Stimulated activated CD8-positive, alpha-beta memory T cell treated with anti-CD3 and anti-CD28 coated beads, Interleukin-7, amount 100 ng/mL, for 48 hours (primary cell): ENCODE data around the gene PTPRG.

ENCODE experiments used
- DNase-seq, 2 donors: peaks; one replicate each; pipeline ENCODE4 v3.0.0-alpha.2; 2020; ENCODE audit warnings: low read depth in 1 of 2; ENCODE audit errors: extremely low read depth in 1 of 2

Gene PTPRG

GRCh38 chr3:62167566-62168262 lies 606.3 kb downstream of the PTPRG start:
- DNase-seq = no peak

DNA sequence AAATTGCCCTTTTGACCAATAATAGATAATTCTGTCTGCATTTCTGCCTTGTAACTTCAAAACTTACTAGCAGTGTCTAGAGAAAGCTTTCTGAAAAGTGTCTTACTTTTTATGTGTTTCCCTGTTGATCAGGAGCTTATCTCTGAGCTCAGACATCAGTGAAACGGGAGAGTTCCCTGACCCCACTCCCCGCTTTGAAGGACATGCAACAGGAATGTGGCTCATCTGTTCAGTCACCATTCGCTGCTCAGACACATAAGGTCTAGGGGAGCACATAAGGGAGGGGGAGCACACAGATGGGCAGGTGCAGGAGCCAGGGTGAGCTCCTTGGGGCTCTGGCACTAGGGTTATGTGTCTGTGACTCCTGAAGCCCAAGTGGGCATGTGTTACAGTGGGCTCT lies 607.0 kb downstream of the PTPRG start:
- DNase-seq = no peak

GRCh38 chr3:62169906-62170660 lies 608.7 kb downstream of the PTPRG start:
- DNase-seq = no peak

- no peak for DNase-seq
These were observed 610.4 kb downstream of the PTPRG start for GRCh38 chr3:62171789-62172188.

DNA sequence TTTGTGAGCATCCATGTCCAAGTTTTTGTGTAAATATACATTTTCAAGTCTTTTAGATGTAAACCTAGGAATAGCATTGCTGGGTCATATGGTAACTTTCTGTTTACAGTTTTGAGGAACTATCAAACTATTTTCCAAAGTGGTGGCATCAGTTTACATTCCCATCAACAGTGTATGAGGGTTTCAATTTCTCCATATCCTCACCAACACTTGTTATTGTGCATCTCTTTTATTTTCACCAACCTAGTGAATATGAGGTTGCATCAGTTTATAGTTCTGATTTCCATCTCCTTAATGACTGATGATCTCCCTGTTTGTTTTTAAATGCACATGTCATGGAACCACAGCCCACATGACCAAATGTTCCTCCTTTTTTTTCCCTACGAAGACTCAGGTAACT lies 610.8 kb downstream of the PTPRG start:
- no peak for DNase-seq

DNA sequence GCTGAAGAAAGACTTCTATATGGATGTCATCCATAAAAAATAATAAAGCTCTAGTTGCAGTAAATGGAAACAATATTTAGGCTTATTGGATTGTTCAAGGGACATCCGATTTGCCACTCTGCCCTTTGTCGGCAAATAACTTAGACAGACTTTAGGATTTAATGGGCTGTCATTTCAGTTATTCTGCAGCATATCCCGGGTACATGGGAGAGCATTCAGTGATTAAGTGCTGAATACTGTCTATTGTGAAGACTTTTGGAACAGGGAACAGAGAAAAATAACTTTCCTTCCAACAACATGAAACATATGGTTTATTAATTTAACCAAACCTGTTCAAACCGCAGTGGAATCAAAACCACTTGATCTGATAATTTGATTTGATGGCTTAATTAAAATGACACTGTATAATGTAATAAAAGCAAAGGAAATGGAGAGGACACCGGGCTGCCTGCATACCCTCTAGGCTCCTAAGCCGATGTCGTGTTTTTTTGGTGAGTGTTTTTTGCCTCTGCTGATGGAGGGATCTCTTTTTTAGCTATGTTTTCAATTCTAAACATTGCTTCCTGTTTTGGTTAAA lies 612.7 kb downstream of the PTPRG start:
- DNase-seq = no peak

- no peak for DNase-seq
These were observed 613.8 kb downstream of the PTPRG start for GRCh38 chr3:62175161-62175560.

- DNase-seq = no peak
These were observed 616.7 kb downstream of the PTPRG start for GRCh38 chr3:62178032-62178431.

DNA sequence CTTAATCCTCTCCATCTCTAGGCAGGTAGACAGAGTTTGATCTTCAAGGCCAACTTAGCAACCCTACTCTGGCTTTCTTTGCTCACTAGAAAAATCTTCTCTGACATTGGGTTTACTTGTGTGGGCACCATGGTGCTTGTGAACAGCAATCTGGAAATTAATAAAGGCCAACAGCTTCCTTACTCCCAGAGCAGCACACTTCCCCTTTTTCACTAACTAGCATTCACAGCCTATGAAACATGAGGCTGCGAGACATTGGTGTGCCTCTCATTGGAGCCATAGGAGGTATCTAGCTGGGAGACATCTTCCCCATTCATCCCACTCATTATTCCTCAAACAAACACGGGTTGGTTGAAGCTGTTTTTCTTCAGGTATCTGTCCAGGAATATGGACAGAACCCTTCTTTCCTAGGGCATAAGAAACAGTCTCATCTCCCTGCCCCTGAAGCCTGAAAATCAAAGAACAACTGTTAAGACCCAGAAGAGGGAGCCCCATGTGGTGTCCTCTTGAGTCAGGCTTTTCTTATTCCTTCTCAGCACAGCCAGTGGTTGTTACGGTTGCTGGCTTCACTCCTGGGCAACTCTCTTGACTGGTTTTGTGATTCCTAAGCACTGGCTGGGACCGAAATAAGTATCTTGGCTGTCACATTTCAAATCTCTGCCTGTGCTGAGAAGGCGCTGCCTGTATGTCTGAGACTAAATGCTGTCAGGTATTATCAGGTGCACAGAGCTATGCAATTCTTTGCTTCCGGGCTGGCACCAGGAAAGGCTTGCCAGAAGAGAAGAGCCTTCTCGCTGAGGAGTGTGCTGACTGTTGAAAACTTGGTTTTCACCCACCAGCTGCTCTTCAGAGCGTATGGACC lies 617.6 kb downstream of the PTPRG start:
- no peak for DNase-seq

DNA sequence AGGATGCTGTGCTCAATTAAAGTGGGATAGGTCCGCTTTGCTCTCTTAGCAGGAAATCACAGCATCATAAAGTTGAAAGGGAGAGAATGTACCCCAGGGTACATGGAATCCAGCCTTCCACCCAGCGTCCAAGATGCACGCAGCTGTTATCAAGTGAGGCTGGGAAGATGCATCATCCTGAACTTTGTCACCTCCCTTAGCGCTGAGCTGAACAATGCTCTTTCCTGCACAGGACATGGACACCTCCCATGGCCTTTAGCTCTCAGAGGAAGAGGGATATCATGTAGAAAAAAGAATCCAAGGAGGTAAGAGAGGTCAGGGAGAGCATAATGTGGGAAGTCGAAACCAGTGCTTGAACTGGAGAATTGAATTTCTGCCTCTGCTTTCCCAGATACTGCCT lies 619.1 kb downstream of the PTPRG start:
- DNase-seq = no peak

GRCh38 chr3:62183087-62183486 lies 621.7 kb downstream of the PTPRG start:
- no peak for DNase-seq

DNA sequence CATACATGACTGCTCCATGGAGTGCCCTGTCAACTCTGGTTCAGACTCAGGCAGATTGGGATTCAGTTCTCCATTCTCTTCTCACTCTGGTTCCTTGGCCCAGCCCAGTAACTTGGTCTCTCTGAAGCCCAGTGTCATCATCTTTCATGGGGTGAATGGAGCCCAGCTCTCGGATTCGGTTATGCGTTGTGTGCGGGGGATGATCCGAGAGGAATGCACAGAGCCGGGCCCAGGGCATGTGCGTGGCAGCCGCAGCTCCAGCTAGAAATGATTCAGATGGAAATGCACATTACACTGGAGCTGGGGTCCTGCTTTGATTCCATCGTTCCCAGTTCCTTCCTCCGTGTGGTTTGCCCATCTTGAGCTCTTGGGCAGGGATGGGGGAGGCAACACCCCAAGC lies 622.6 kb downstream of the PTPRG start:
- no peak for DNase-seq

DNA sequence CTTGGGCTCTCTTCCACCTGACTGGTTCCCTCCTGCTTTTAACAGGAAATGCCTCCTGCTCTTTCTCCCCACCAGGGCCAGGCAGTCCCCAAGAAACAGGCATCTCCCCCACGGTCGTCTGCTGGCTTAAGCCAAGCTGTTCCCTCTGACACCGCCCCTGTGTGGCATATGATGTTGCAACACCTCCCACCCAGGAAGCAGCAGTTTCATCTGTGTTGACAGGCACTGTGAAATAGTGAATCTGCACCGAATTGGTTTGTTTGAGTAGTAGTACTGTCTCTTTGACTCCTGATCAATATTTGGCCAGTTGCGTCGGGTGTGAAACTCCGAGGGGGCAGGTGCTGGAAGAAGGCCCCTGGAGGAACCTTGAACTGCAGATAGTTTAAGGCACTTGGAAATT lies 623.2 kb downstream of the PTPRG start:
- no peak for DNase-seq

GRCh38 chr3:62187022-62187431 lies 625.7 kb downstream of the PTPRG start:
- no peak for DNase-seq

- DNase-seq = peak; percentile 14 to 30
These were observed 627.5 kb downstream of the PTPRG start for GRCh38 chr3:62188681-62189375.

DNA sequence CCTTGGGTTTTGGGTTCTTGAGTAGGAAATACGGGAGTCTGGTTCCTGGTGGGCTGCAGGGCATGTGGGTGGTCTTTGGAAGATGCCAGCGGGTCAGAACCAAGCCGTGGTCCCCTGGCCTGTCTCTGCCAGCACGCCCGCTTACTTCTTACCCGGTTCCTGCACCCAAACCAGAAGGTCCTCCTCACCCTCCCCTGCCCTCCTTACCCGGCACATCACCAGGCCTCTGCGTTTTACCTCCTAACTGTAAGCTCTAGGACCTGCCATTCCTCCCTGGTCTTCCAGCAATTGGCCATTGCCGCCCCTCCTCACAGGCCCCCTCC lies 628.0 kb downstream of the PTPRG start:
- no peak for DNase-seq

DNA sequence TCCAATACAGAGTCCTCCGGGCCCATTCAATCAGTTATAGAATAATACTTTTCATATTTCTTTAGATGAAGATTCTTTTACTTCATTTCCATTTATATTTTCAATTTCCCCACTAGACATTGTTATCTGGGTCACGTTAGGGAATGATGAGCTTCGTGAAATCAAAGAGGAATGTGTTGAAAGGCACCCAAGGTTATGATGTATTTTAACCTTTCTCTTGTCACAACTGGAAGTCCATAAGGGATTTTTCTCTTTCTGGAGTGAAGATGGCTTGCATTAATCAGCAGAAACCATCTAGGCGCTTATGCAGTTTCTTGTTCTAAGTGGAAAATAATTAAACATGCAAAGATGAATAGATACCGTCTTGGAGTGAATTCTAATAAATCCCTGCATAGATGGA lies 631.5 kb downstream of the PTPRG start:
- no peak for DNase-seq

GRCh38 chr3:62193586-62194345 lies 632.4 kb downstream of the PTPRG start:
- DNase-seq = no peak

DNA sequence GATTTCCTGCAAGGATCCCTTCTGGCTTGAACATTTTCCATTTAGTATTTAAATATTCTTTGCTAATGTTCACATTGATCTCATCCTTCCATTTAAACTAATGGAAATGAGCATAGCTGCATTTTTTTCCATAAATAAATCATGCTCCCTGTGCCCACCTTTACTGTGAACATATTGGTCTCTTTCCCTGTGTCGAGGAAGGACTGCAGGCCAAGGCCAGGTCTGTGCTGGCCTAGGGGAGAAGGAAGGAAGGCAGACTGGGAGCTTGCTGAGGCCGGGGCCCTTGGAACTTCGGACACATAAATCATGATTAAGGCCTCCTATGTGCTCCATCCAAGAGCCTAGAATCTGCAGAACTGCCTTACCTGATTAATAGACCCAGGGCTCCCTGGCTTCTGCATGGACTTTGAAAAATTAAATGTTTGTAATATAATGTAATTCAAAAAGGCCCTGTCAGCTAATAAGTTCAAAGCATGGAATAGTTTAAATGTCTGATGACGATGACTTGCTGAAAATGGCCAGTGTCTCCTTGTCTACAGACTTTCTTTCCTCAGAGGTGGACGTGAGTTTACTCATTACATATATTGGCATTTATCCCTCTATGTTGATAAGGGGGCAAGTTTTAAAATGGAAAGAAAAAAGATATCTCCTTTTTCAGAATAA lies 636.1 kb downstream of the PTPRG start:
- DNase-seq = no peak

DNA sequence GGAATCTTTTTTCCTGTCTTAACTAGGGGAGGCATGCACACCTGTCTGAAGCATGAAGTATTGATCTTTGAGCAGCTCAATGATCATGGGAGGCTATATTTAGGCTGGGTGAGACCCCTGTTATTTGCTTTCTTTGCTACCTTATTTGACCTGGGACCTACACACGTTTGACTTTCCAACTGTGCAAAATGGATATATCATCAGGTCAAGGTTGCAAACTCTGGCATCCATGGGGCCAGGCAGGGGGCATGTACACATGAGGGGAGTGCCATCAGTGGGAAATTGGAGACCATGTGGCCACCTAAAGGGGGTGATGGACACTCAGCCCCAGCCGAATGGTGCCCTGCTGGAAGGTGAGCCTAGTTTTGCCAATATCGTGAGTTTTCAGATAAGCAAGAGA lies 637.8 kb downstream of the PTPRG start:
- DNase-seq = no peak
